Gastrocnemius medialis (tissue), 4 donors: Measurements from ENCODE around the gene SEMA3A.

Experiments
- CTCF ChIP-seq, 5 experiments: fragments of 450-650 bp in 3 of 5; fragments of 200-600 bp in 2 of 5; sonication (generic) in 2 of 5; IDR thresholded peaks in 4 of 5; conservative IDR thresholded peaks in 1 of 5; 1 replicate in 4 of 5; 2 replicates in 1 of 5; pipeline ENCODE4 v1.5.1; 2016 to 2019; ENCODE audit warnings: antibody characterized with exemption in 5 of 5, mild to moderate bottlenecking in 3 of 5, moderate library complexity in 3 of 5
- POLR2A ChIP-seq, 2 donors: fragments of 450-650 bp; IDR thresholded peaks; one replicate each; pipeline ENCODE4 v1.6.1; 2017; ENCODE audit warnings: antibody characterized with exemption in 2 of 2, mild to moderate bottlenecking in 2 of 2, moderate library complexity in 2 of 2

- TF ChIP-seq CTCF (IDR thresholded peaks at IDR 0.05 in 4 of 5, conservative IDR thresholded peaks at IDR 0.05 in 1 of 5) = no peak
- TF ChIP-seq POLR2A (IDR thresholded peaks at IDR 0.05) = no peak
These were observed 92.4 kb downstream of the SEMA3A start for GRCh38 chr7:84102213-84102612.
